A673 (cell line): ENCODE results near the gene ASCL2. TPM values are rescaled to one million over a fixed set of nuclear protein-coding genes. Genes with fewer than 3 reads are reported as not detected.

Experiments used
- BruUV-seq: library from RNA; stranded (reverse); fragments of 400-500 nt; replicated peaks from 2 replicates; lab custom pipeline; 2021; lab: Mats Ljungman, UMichigan
- CTCF ChIA-PET: fragments of 300-600 bp; sonication (Branson Sonifier 250); formaldehyde crosslinking; loops from one replicate; lab custom pipeline; 2022; ENCODE audit warnings: antibody characterized with exemption; lab: Charles Lee
- POLR2A ChIA-PET: fragments of 300-600 bp; sonication (Branson Sonifier 250); formaldehyde crosslinking; loops from one replicate; lab custom pipeline; 2022; ENCODE audit warnings: antibody characterized with exemption; ENCODE audit not compliant: low non-redundant PET; lab: Charles Lee
- DNase-seq: peaks from one replicate; pipeline ENCODE4 v3.0.0-alpha.2; 2015; ENCODE audit warnings: low spot score
- H3K27ac ChIP-seq: fragments of 200-600 bp; sonication (generic); 2 replicates; pipeline ENCODE4 v1.5.1; 2016; ENCODE audit warnings: mixed run types, low read depth, mild to moderate bottlenecking, mixed read lengths, antibody characterized with exemption, low read length; ENCODE audit not compliant: poor library complexity, severe bottlenecking
- H3K27me3 ChIP-seq: fragments of 200-600 bp; sonication (generic); replicated peaks from 2 replicates; pipeline ENCODE4 v1.6.1; 2017; ENCODE audit warnings: mixed run types, low read depth, mild to moderate bottlenecking, mixed read lengths, antibody characterized with exemption, low read length; ENCODE audit not compliant: insufficient read depth, poor library complexity
- H3K36me3 ChIP-seq: fragments of 200-600 bp; sonication (generic); 2 replicates; pipeline ENCODE4 v1.6.1; 2016; ENCODE audit warnings: mixed run types, mild to moderate bottlenecking, mixed read lengths, antibody characterized with exemption, low read length; ENCODE audit not compliant: insufficient read depth, poor library complexity, severe bottlenecking
- H3K4me1 ChIP-seq: fragments of 200-600 bp; sonication (generic); 2 replicates; pipeline ENCODE4 v1.6.1; 2017; ENCODE audit warnings: mixed run types, mild to moderate bottlenecking, mixed read lengths, antibody characterized with exemption, low read length; ENCODE audit not compliant: insufficient read depth, poor library complexity, severe bottlenecking
- H3K4me3 ChIP-seq: fragments of 200-600 bp; sonication (generic); 2 replicates; pipeline ENCODE4 v1.5.1; 2016; ENCODE audit warnings: low read depth, mixed run types, mild to moderate bottlenecking, mixed read lengths, low read length; ENCODE audit not compliant: poor library complexity, severe bottlenecking
- H3K9me3 ChIP-seq: fragments of 200-600 bp; sonication (generic); 2 replicates; pipeline ENCODE4 v1.6.1; 2016; ENCODE audit warnings: mixed run types, low read depth, mild to moderate bottlenecking, mixed read lengths, antibody characterized with exemption, low read length; ENCODE audit not compliant: poor library complexity, severe bottlenecking
- EZH2 ChIP-seq: fragments of 200-600 bp; sonication (generic); IDR thresholded peaks from 2 replicates; pipeline ENCODE4 v1.6.1; 2017; ENCODE audit warnings: borderline replicate concordance, low read depth, mild to moderate bottlenecking, mixed read lengths, antibody characterized with exemption, low read length; ENCODE audit not compliant: poor library complexity, severe bottlenecking
- intact Hi-C: fragments of 100-400 bp; cut with micrococcal nuclease; formaldehyde crosslinking; loops from one replicate; pipeline ENCODE4 v1.10.0; 2022; ENCODE audit not compliant: unreplicated experiment
- total RNA-seq: library from RNA; stranded (reverse); gene quantifications from 2 replicates; pipeline ENCODE4 v1.2.3, GENCODE V29; 2021
- TF ChIP-seq, protein P1 (sequence below): fragments of 300-800, 200-600 bp; sonication (generic); conservative IDR thresholded peaks from 2 replicates; pipeline ENCODE4 v1.5.1; 2017; ENCODE audit warnings: low read depth, mild to moderate bottlenecking, antibody characterized with exemption, low read length, moderate library complexity, mixed read lengths

The ASCL2 gene
- total RNA-seq, 1 experiment from 2014 or later = not detected

DNA sequence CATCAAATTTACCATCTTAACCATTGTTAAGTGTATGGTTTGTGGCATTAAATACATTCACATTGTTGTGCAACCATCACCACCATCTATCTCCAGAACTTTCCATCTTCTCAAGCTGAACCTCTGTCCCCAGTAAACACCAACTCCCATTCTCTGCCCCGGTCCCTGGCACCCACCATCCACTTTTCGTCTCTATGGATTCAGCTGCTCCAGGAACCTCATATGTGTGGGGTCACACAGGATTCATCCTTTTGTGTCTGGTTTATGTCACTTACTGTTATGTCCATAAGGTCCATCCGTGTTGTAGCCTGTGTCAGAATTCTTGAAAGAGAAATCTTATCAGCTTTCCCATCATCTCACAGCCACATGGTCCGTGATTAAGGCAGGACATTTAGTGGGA, 47.7 kb upstream of the ASCL2 start:
- POLR2A ChIA-PET = no interaction called here
- H3K4me3 ChIP-seq = no peak overlapping the region
- BruUV-seq = no TSS peak

DNA sequence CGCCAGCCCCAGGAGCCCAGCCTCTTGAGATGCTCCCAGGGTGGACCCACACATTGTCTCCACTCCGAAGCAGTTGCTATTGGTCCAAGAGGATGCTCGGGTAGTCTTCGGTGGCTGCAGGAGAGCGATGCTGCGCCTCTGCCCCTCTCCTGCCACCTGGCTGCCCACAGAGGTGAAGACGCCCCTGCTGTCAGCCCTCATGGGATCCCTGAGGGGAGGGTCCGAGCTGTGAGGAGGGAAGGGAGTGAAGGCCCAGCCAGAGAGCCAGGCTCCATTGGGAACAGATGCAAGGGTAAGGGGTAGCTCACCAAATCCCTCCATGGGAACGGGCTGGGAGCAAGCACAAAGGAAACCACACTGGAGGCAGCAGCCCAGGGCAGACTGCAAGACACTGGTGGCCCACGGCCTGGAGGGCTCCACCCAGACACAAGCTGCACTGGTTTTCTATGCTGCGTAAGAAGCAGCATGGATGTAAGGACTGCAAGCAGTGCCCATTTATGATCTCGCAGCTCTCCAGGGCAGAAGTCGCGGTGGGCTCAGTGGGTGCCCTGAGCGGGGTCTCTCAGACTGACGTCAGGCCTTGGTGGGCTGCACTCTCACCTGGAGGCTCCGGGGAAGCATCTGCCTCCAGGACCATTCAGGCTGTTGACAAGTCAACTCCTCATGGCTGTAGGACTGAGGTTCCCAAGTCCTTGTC, 47.1 kb upstream of the ASCL2 start:
- BruUV-seq = no TSS peak
- Histone ChIP-seq H3K27me3 (no peaks in the 10 kb centered on the region), H3K4me3 (no peak overlapping the region), H3K9me3 (no peaks in the 10 kb centered on the region), H3K36me3 (no peaks in the 10 kb centered on the region), H3K27ac (no peak overlapping the region), H3K4me1 (peaks cover 9% of the 10 kb centered on the region)
- DNase-seq = no peak
- intact Hi-C loops = no loop called here
- CTCF ChIA-PET = no interaction called here
- no peak for TF ChIP-seq EZH2
- POLR2A ChIA-PET = no interaction called here

More for the DNA sequence above, 47.7 kb upstream of the ASCL2 start:
- Histone ChIP-seq H3K36me3 (no peaks in the 10 kb centered on the region), H3K27ac (no peak overlapping the region), H3K4me1 (peaks cover 9% of the 10 kb centered on the region), H3K9me3 (no peaks in the 10 kb centered on the region), H3K27me3 (no peaks in the 10 kb centered on the region)
- TF ChIP-seq, protein P1, sequence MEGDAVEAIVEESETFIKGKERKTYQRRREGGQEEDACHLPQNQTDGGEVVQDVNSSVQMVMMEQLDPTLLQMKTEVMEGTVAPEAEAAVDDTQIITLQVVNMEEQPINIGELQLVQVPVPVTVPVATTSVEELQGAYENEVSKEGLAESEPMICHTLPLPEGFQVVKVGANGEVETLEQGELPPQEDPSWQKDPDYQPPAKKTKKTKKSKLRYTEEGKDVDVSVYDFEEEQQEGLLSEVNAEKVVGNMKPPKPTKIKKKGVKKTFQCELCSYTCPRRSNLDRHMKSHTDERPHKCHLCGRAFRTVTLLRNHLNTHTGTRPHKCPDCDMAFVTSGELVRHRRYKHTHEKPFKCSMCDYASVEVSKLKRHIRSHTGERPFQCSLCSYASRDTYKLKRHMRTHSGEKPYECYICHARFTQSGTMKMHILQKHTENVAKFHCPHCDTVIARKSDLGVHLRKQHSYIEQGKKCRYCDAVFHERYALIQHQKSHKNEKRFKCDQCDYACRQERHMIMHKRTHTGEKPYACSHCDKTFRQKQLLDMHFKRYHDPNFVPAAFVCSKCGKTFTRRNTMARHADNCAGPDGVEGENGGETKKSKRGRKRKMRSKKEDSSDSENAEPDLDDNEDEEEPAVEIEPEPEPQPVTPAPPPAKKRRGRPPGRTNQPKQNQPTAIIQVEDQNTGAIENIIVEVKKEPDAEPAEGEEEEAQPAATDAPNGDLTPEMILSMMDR = no peak
- TF ChIP-seq EZH2 = no peak
- CTCF ChIA-PET = no interaction called here
- DNase-seq = no peak
- intact Hi-C loops = no loop called here

DNA sequence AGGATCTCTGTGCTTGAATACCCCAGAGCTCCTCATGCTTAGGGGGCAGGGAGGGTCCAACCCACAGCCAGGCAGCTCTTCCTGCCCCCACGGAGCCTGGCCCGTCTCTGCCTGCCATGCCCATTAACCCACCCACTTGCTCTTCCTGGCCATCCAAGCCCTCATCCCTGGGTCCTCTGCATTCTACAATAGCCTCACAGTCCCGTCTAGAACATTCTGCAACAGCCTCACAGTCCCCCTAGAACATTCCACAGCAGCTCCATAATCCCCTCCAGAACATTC, 46.5 kb upstream of the ASCL2 start:
- H3K9me3 ChIP-seq = no peaks in the 10 kb centered on the region
- intact Hi-C loops = no loop called here
- CTCF ChIA-PET = no interaction called here
- no TSS peak for BruUV-seq
- H3K4me3 ChIP-seq = no peak overlapping the region
- H3K27ac ChIP-seq = no peak overlapping the region
- TF ChIP-seq EZH2 = no peak
- TF ChIP-seq, protein P1 = no peak
- DNase-seq = no peak
- peaks cover 9% of the 10 kb centered on the region for H3K4me1 ChIP-seq
- POLR2A ChIA-PET = no interaction called here
- H3K36me3 ChIP-seq = no peaks in the 10 kb centered on the region
- H3K27me3 ChIP-seq = no peaks in the 10 kb centered on the region
